Peyer's patch (tissue), 4 donors: Measurements from ENCODE around the gene SMOC1. TPM values are rescaled to one million over a fixed set of nuclear protein-coding genes. Genes with fewer than 3 reads are reported as not detected.
"Not testable (repeated sequence)": the region's sequence is repeated elsewhere in the genome, so short reads cannot be mapped to it uniquely, and the experiment has no call there.

Experiments
- DNase-seq, 3 donors: peaks; one replicate each; pipeline ENCODE4 v3.0.0-alpha.2; 2017 to 2019
- H3K27ac ChIP-seq, 4 donors: fragments of 200-600 bp; sonication (generic); one replicate each; pipeline ENCODE4 v1.5.1; 2016 to 2019
- H3K27me3 ChIP-seq, 2 donors: fragments of 200-600 bp; sonication (generic); one replicate each; pipeline ENCODE4 v1.5.1; 2019
- H3K36me3 ChIP-seq, 3 donors: fragments of 200-600 bp; sonication (generic); one replicate each; pipeline ENCODE4 v1.5.1; 2016 to 2019
- H3K4me1 ChIP-seq, 4 donors: fragments of 200-600 bp; sonication (generic); one replicate each; pipeline ENCODE4 v1.5.1; 2016 to 2019
- H3K4me3 ChIP-seq, 4 donors: fragments of 200-600 bp; sonication (generic); 1 replicate in 3 of 4; 2 replicates in 1 of 4; pipeline ENCODE4 v1.5.1; 2016 to 2019; ENCODE audit warnings: mild to moderate bottlenecking in 1 of 4
- H3K9me3 ChIP-seq, 4 donors: fragments of 200-600 bp; sonication (generic); one replicate each; pipeline ENCODE4 v1.5.1; 2016 to 2019; ENCODE audit warnings: mild to moderate bottlenecking in 1 of 4
- CTCF ChIP-seq, 6 experiments: fragments of 450-650 bp in 4 of 6; fragments of 200-600 bp in 2 of 6; sonication (generic) in 1 of 6; IDR thresholded peaks; one replicate each; pipeline ENCODE4 v1.5.1; 2017 to 2019; ENCODE audit warnings: antibody characterized with exemption in 6 of 6, mild to moderate bottlenecking in 3 of 6, moderate library complexity in 1 of 6
- POLR2A ChIP-seq, 2 donors: fragments of 450-650 bp; IDR thresholded peaks; one replicate each; pipeline ENCODE4 v1.5.1; 2017; ENCODE audit warnings: antibody characterized with exemption in 2 of 2, mild to moderate bottlenecking in 2 of 2, moderate library complexity in 2 of 2
- total RNA-seq, 4 donors: library from RNA; depleted of rRNA; stranded (reverse); fragments of >200 nt; gene quantifications; one replicate each; pipeline ENCODE4 v1.1.0, GENCODE V29; 2016

SMOC1 gene
- total RNA-seq, 4 donors from 2014 or later: 0.35 to 0.54 (median 0.38) TPM; not detected in 1

DNA sequence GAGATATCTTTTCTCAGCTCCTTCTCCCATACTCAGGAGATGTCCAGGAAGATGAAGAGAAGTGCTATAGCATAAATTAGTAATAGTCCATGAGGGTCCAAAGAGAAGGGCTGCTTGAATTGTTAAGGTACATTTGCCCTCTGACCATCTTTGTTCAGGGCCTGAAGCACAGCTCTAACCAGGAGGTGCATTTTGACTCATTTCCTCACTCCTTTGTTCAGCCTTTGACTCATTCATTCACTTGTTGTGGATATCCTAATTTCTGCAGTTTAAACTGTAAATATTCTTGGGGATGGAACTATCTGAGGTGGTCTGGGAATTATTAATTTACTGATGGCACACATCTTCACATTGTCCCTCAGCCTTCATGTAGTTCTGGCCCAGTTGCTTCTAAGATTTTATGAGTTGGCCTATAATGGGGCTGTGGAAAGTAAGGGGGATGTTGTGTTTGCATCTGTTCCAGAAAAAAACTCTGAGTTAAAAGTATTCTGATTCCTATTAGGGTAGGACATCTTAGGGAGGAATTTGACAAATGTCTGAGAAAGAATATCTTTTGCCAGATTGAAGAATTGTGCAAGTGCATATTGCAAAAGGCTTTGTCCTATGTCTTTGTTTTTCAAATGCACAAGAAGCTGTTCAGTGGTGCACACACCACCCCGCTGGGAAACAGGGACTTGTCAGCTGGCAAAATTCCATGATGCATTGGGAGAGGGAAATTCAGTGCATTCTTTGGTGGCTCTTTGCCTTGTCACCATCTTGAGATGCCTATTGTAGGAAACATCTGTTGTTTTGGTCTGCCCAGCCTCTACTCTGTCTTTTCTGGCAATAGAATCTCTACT lies 22.1 kb downstream of the SMOC1 start:
- Histone ChIP-seq H3K36me3 (no peaks in the 10 kb centered on the region), H3K27me3 (no peaks in the 10 kb centered on the region), H3K9me3 (peaks cover 0 to 5% (median 2%) of the 10 kb centered on the region in 4 donors), H3K27ac (no peak overlapping the region), H3K4me3 (no peak overlapping the region), H3K4me1 (no peaks in the 10 kb centered on the region)
- TF ChIP-seq CTCF (IDR thresholded peaks at IDR 0.05): no peak
- TF ChIP-seq POLR2A (IDR thresholded peaks at IDR 0.05): no peak
- no peak for DNase-seq

GRCh38 chr14:69903046-69903445 lies 23.8 kb downstream of the SMOC1 start:
- H3K4me3 ChIP-seq, H3K4me1 ChIP-seq, H3K27ac ChIP-seq, DNase-seq, H3K27me3 ChIP-seq, H3K36me3 ChIP-seq, H3K9me3 ChIP-seq: not testable (repeated sequence)

- Histone ChIP-seq H3K27me3 (no peaks in the 10 kb centered on the region), H3K9me3 (no peaks in the 10 kb centered on the region), H3K27ac (no peak overlapping the region), H3K36me3 (no peaks in the 10 kb centered on the region), H3K4me1 (no peaks in the 10 kb centered on the region), H3K4me3 (no peak overlapping the region)
- DNase-seq: no peak
- TF ChIP-seq POLR2A (IDR thresholded peaks at IDR 0.05) (no peak), CTCF (IDR thresholded peaks at IDR 0.05) (no peak)
These were observed 25.0 kb downstream of the SMOC1 start for GRCh38 chr14:69904246-69904645.

- no peak overlapping the region for H3K4me3 ChIP-seq
- H3K36me3 ChIP-seq: no peaks in the 10 kb centered on the region
- TF ChIP-seq POLR2A (IDR thresholded peaks at IDR 0.05) (no peak), CTCF (IDR thresholded peaks at IDR 0.05) (no peak)
- no peaks in the 10 kb centered on the region for H3K4me1 ChIP-seq
- H3K27ac ChIP-seq: no peak overlapping the region
- no peak for DNase-seq
- H3K27me3 ChIP-seq: no peaks in the 10 kb centered on the region
- no peaks in the 10 kb centered on the region for H3K9me3 ChIP-seq
These were observed 27.0 kb downstream of the SMOC1 start for GRCh38 chr14:69906201-69906600.

DNA sequence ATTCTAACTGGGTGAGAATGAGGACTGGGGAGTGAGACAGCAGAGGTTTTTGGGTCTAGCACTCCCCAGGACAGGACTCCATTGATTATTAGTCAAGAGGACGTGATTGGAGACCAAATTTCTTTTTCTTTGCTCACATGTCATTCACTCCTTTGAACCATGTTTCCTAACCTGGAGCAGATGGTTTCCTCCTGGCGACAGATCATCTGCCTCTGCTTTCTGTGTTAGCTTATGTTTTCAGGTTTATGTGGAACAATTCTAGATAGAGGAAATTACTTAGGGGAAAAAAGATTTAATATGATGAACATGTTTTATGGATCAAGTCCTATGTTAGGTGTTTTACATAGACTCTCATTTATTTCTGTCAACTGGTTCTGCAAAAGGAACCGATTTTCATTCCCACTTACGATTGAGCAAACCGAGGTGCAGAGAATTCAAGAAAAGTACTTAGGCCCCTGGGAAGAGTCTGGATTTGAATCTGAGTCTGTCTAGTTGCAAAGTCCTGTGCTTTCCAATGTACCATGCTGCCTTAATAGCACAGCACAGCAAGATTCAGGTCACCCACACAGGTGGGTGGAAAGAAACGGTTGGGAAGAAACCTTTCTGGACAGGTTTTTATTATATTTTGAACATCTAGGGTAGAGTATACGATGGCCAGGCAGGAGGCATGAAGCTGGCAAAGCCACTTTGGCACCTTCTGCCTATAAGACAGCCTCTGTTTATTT lies 30.8 kb downstream of the SMOC1 start:
- H3K27ac ChIP-seq: no peak overlapping the region
- no peaks in the 10 kb centered on the region for H3K4me1 ChIP-seq
- H3K36me3 ChIP-seq: no peaks in the 10 kb centered on the region
- TF ChIP-seq POLR2A (IDR thresholded peaks at IDR 0.05) (no peak), CTCF (IDR thresholded peaks at IDR 0.05) (no peak)
- H3K4me3 ChIP-seq: no peak overlapping the region
- no peaks in the 10 kb centered on the region for H3K27me3 ChIP-seq
- DNase-seq: no peak
- H3K9me3 ChIP-seq: no peaks in the 10 kb centered on the region

GRCh38 chr14:69910871-69911270 lies 31.7 kb downstream of the SMOC1 start:
- no peak for DNase-seq
- Histone ChIP-seq H3K36me3 (no peaks in the 10 kb centered on the region), H3K9me3 (no peaks in the 10 kb centered on the region), H3K4me3 (no peak overlapping the region), H3K27me3 (no peaks in the 10 kb centered on the region), H3K4me1 (no peaks in the 10 kb centered on the region), H3K27ac (no peak overlapping the region)
- TF ChIP-seq POLR2A (IDR thresholded peaks at IDR 0.05) (no peak), CTCF (IDR thresholded peaks at IDR 0.05) (no peak)
